Ectodermal cell (in vitro differentiated cells): ENCODE data around the gene LRP1B.

Experiments used
- H3K27ac ChIP-seq: 2 replicates; pipeline ENCODE4 v1.7.0; 2013; ENCODE audit warnings: mild to moderate bottlenecking, low read depth, low read length; ENCODE audit not compliant: insufficient read depth, poor library complexity, severe bottlenecking
- H3K27me3 ChIP-seq: 2 replicates; pipeline ENCODE4 v1.7.0; 2013; ENCODE audit warnings: mild to moderate bottlenecking, low read length; ENCODE audit not compliant: insufficient read depth, control insufficient read depth, poor library complexity, severe bottlenecking
- H3K36me3 ChIP-seq: one replicate; pipeline ENCODE4 v1.7.0; 2013; ENCODE audit warnings: low read length; ENCODE audit not compliant: control insufficient read depth, insufficient read depth
- H3K4me1 ChIP-seq: one replicate; pipeline ENCODE4 v1.7.0; 2013; ENCODE audit warnings: low read length; ENCODE audit not compliant: control insufficient read depth, insufficient read depth
- H3K4me3 ChIP-seq: 2 replicates; pipeline ENCODE4 v1.7.0; 2013; ENCODE audit warnings: low read depth, low read length, control low read depth; ENCODE audit not compliant: insufficient read depth
- H3K9me3 ChIP-seq: 2 replicates; pipeline ENCODE4 v1.7.0; 2013; ENCODE audit warnings: mild to moderate bottlenecking, low read length, moderate library complexity; ENCODE audit not compliant: control insufficient read depth
- WGBS, 2 experiments: methylation state at CpG; one replicate each; pipeline ENCODE4 v1.1.7; 2013; ENCODE audit warnings: missing lambda C conversion rate in 2 of 2; 5-methylcytosine and 5-hydroxymethylcytosine counted together

LRP1B gene

DNA sequence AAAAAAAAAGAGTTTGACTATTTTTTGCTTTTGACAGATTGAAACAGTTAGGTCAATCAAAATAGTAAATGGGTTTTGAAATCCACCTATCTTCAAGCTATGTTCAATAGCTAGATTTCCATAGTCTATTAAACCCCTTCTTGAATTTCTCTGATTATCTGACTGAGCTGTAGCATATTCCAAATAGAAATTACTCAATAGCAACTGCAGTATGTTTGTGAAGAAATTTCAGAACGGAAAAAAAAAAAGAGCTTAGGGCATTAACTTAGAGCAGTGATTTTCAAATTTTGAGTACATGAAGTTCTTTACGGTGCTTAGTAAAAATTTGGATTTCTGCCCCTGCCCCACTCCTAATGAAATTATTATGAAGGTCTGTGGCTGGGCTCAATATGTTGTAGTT, 432.3 kb downstream of the LRP1B start:
- 91 to 95% methylated on average over 2 of the region's 2 CpGs for WGBS, 2 experiments
- Histone ChIP-seq H3K27ac (no peak overlapping the region), H3K4me3 (no peak overlapping the region), H3K36me3 (no peaks in the 10 kb centered on the region), H3K4me1 (no peaks in the 10 kb centered on the region), H3K27me3 (no peaks in the 10 kb centered on the region), H3K9me3 (no peaks in the 10 kb centered on the region)

DNA sequence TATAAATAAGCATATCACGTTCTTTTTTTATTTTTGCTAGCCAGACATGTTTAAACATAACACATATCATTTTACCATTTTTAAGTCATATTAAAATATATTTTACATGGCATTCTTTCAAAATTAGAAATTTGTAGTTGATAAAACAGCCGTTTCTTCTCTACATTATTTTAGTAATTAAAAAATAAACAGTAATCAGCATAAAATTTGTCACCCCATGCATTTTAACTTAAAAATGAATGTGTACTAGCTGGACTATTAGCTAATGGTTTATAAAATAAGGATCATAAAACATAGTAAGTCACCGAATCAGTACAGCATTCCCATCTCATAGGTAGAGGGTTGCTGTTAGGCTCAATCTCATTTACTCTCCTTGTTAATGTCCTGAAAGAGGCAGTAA, 433.8 kb downstream of the LRP1B start:
- WGBS, 2 experiments, result 96% methylated on average over 2 of the region's 3 CpGs; no CpG with 5 or more reads in 1 of the 2 experiments
- H3K36me3 ChIP-seq, result no peaks in the 10 kb centered on the region
- H3K27me3 ChIP-seq, result no peaks in the 10 kb centered on the region
- H3K4me3 ChIP-seq, result no peak overlapping the region
- H3K27ac ChIP-seq, result no peak overlapping the region
- H3K9me3 ChIP-seq, result no peaks in the 10 kb centered on the region
- no peaks in the 10 kb centered on the region for H3K4me1 ChIP-seq

- Histone ChIP-seq H3K9me3 (no peaks in the 10 kb centered on the region), H3K27me3 (no peaks in the 10 kb centered on the region), H3K36me3 (no peaks in the 10 kb centered on the region), H3K27ac (no peak overlapping the region), H3K4me1 (no peaks in the 10 kb centered on the region), H3K4me3 (no peak overlapping the region)
- 93 to 96% methylated on average over 1 to 2 of the region's 2 CpGs for WGBS, 2 experiments
Measured at GRCh38 chr2:141694180-141694579, 436.6 kb downstream of the LRP1B start.

GRCh38 chr2:141692829-141693228, 438.0 kb downstream of the LRP1B start:
- 95 to 100% methylated on average over 2 of the region's 2 CpGs for WGBS, 2 experiments
- no peaks in the 10 kb centered on the region for H3K36me3 ChIP-seq

GRCh38 chr2:141676139-141676538, 454.7 kb downstream of the LRP1B start:
- H3K36me3 ChIP-seq, result no peaks in the 10 kb centered on the region
- no peak overlapping the region for H3K4me3 ChIP-seq
- H3K27ac ChIP-seq, result no peak overlapping the region
- H3K4me1 ChIP-seq, result no peaks in the 10 kb centered on the region
- H3K9me3 ChIP-seq, result no peaks in the 10 kb centered on the region
- WGBS, 2 experiments, result 96% methylated on average over 1 to 2 of the region's 2 CpGs
- no peaks in the 10 kb centered on the region for H3K27me3 ChIP-seq

More at GRCh38 chr2:141692829-141693228, 438.0 kb downstream of the LRP1B start:
- Histone ChIP-seq H3K27me3 (no peaks in the 10 kb centered on the region), H3K4me3 (no peak overlapping the region), H3K4me1 (no peaks in the 10 kb centered on the region), H3K27ac (no peak overlapping the region), H3K9me3 (no peaks in the 10 kb centered on the region)

- Histone ChIP-seq H3K9me3 (no peaks in the 10 kb centered on the region), H3K4me3 (no peak overlapping the region), H3K4me1 (no peaks in the 10 kb centered on the region), H3K36me3 (no peaks in the 10 kb centered on the region), H3K27me3 (no peaks in the 10 kb centered on the region), H3K27ac (no peak overlapping the region)
Measured at GRCh38 chr2:141666191-141666590, 464.6 kb downstream of the LRP1B start.

GRCh38 chr2:141660232-141660631, 470.6 kb downstream of the LRP1B start:
- no peaks in the 10 kb centered on the region for H3K9me3 ChIP-seq
- no peaks in the 10 kb centered on the region for H3K36me3 ChIP-seq
- no peaks in the 10 kb centered on the region for H3K4me1 ChIP-seq
- 89 to 90% methylated on average over 8 of the region's 8 CpGs for WGBS, 2 experiments
- no peak overlapping the region for H3K27ac ChIP-seq
- H3K4me3 ChIP-seq, result no peak overlapping the region
- H3K27me3 ChIP-seq, result no peaks in the 10 kb centered on the region

- H3K9me3 ChIP-seq, result no peaks in the 10 kb centered on the region
- no peaks in the 10 kb centered on the region for H3K27me3 ChIP-seq
- no peak overlapping the region for H3K27ac ChIP-seq
- no peaks in the 10 kb centered on the region for H3K4me1 ChIP-seq
- H3K36me3 ChIP-seq, result no peaks in the 10 kb centered on the region
- 92 to 95% methylated on average over 1 of the region's 1 CpG for WGBS, 2 experiments
- no peak overlapping the region for H3K4me3 ChIP-seq
Measured at GRCh38 chr2:141654311-141654710, 476.5 kb downstream of the LRP1B start.

DNA sequence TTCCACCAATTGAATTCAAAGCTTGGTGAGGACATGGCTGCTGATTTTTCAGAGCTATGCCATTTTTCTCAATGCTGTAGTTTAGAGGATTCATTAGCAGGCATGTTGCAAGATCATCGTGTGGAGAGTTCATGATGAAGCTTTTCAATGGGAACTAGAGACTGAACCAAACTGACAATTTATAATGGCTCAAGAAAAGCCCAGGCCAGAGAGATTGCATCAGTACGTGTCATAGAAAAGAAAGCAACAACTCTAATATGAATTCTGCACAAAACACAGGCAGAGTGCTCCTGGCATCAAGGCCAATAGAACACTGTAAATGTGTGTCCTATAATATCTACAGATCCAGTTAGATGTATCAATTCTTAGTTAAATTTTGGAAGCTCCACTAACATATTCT, 477.6 kb downstream of the LRP1B start:
- 93 to 100% methylated on average over 2 of the region's 2 CpGs for WGBS, 2 experiments
- no peaks in the 10 kb centered on the region for H3K27me3 ChIP-seq
- H3K4me3 ChIP-seq, result no peak overlapping the region
- H3K9me3 ChIP-seq, result no peaks in the 10 kb centered on the region
- no peaks in the 10 kb centered on the region for H3K36me3 ChIP-seq
- H3K4me1 ChIP-seq, result no peaks in the 10 kb centered on the region
- H3K27ac ChIP-seq, result no peak overlapping the region

- H3K4me3 ChIP-seq, result no peak overlapping the region
- no peak overlapping the region for H3K27ac ChIP-seq
- H3K4me1 ChIP-seq, result no peaks in the 10 kb centered on the region
- H3K36me3 ChIP-seq, result no peaks in the 10 kb centered on the region
- no peaks in the 10 kb centered on the region for H3K9me3 ChIP-seq
- H3K27me3 ChIP-seq, result no peaks in the 10 kb centered on the region
Measured at GRCh38 chr2:141652308-141652707, 478.5 kb downstream of the LRP1B start.

DNA sequence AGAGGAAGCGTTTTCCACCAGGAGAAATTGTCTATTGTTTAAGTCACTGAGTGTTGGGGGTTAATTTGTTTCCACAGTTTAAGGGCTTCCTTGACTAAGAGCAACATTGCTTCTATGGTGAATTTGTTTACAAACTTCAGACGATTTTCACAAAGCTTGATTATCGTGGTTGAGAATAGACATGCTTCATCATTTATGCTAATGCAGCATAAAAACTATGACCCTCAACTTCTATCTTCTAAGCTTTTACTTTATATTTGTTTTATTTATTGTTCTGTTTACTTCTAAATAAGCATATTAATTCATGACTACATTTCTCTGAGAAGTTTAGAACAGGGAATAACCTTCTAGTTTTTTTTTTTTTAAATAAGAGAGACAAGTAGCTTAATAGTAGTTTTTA, 483.5 kb downstream of the LRP1B start:
- WGBS, 2 experiments, result 83 to 90% methylated on average over 2 to 3 of the region's 3 CpGs
- Histone ChIP-seq H3K27me3 (no peaks in the 10 kb centered on the region), H3K9me3 (no peaks in the 10 kb centered on the region), H3K27ac (no peak overlapping the region), H3K36me3 (no peaks in the 10 kb centered on the region), H3K4me1 (no peaks in the 10 kb centered on the region), H3K4me3 (no peak overlapping the region)
